Neuron (in vitro differentiated cells): ENCODE data around the gene HSBP1.

Experiments used
- H2AFZ ChIP-seq: one replicate; pipeline ENCODE4 v1.6.1; 2013; ENCODE audit warnings: low read depth, mild to moderate bottlenecking, inconsistent platforms, low read length, moderate library complexity
- H3K27me3 ChIP-seq: one replicate; pipeline ENCODE4 v1.6.1; 2013; ENCODE audit warnings: low read length; ENCODE audit not compliant: insufficient read depth
- H3K36me3 ChIP-seq: one replicate; pipeline ENCODE4 v1.6.1; 2013; ENCODE audit warnings: low read length; ENCODE audit not compliant: insufficient read depth
- H3K4me1 ChIP-seq: one replicate; pipeline ENCODE4 v1.6.1; 2013; ENCODE audit warnings: low read length; ENCODE audit not compliant: insufficient read depth
- H3K4me3 ChIP-seq: 2 replicates; pipeline ENCODE4 v1.5.1; 2013; ENCODE audit warnings: mild to moderate bottlenecking, low read length, moderate library complexity
- H3K9me3 ChIP-seq: one replicate; pipeline ENCODE4 v1.6.1; 2013; ENCODE audit warnings: low read length

The HSBP1 gene

GRCh38 chr16:83835586-83836566 is 28.1 kb downstream of the HSBP1 start:
- peaks cover 5% of the 10 kb centered on the region for H3K4me1 ChIP-seq
- H3K36me3 ChIP-seq: no peaks in the 10 kb centered on the region
- H2AFZ ChIP-seq: no peak overlapping the region
- no peaks in the 10 kb centered on the region for H3K27me3 ChIP-seq
- no peak overlapping the region for H3K4me3 ChIP-seq
- H3K9me3 ChIP-seq: peaks cover 5% of the 10 kb centered on the region

DNA sequence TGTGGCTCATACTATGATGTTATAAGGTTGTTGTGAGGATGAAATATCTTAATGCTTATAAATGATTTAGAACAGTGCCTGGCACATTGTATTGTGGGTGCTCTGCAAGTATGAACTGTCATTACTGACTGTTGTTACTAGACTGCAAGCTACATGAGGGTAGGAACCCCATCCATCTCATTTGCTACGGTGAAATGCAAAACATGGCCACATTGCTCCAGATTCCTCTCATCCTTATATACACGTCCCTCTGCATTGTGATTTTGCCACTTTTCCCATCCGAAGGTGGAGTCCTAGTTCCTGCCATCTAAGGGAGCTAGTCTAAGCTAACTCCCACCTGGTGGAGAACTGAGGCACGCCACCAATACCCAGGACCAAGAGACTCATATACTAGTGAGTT is 29.8 kb downstream of the HSBP1 start:
- H2AFZ ChIP-seq: no peak overlapping the region
- H3K4me1 ChIP-seq: peaks cover 14% of the 10 kb centered on the region
- H3K36me3 ChIP-seq: no peaks in the 10 kb centered on the region
- H3K4me3 ChIP-seq: no peak overlapping the region
- H3K27me3 ChIP-seq: no peaks in the 10 kb centered on the region
- no peaks in the 10 kb centered on the region for H3K9me3 ChIP-seq

GRCh38 chr16:83838151-83838550 is 30.4 kb downstream of the HSBP1 start:
- Histone ChIP-seq H3K36me3 (no peaks in the 10 kb centered on the region), H3K27me3 (no peaks in the 10 kb centered on the region), H3K9me3 (no peaks in the 10 kb centered on the region), H3K4me3 (no peak overlapping the region), H2AFZ (no peak overlapping the region), H3K4me1 (peaks cover 20% of the 10 kb centered on the region)

DNA sequence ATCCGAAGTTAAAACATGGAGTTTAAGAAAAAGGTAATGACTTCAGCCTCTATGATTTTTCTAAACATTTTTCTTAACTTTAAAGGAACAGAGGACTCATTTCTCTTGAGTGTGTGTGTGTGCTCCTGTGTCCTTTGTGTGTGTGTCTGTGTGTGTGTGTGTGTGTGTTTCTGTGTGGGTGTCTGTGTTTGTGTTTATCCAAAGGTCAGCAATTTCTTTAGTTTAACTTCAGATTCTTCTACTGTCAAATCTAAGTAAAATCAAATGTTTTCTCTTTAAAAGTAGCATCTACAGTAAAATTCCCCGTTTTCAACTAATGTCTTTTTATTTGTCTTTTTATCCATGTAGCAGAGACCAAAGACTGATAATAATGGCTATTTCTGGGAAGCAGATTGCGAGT is 31.8 kb downstream of the HSBP1 start:
- Histone ChIP-seq H3K4me1 (peaks cover 26% of the 10 kb centered on the region), H3K9me3 (no peaks in the 10 kb centered on the region), H2AFZ (no peak overlapping the region), H3K4me3 (no peak overlapping the region), H3K27me3 (no peaks in the 10 kb centered on the region), H3K36me3 (no peaks in the 10 kb centered on the region)

DNA sequence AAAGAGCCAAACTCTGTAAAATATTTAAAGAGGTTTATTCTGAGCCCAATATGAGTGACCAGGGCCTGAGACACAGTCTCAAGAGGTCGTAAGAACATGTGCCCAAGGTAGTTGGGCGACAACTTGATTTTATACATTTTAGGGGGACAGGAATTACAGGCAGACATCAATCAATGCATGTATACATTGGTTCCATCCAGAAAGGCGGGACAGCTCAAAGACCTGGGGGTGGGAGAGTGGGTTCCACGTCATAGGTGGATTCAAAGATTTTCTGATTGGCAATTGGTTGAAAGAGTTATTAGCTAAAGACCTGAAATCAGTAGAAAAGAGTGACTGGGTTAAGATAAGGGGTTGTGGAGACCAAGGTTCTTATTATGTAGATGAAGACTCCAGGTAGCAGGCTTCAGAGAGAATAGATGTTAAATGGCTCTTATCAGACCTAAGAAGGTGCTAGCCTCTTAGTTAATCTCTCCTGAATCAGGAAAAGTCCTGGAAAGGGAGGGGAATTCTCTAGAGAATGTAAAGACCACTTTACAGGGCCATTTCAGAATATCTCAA is 32.4 kb downstream of the HSBP1 start:
- no peak overlapping the region for H2AFZ ChIP-seq
- H3K9me3 ChIP-seq: no peaks in the 10 kb centered on the region
- H3K4me3 ChIP-seq: no peak overlapping the region
- H3K27me3 ChIP-seq: no peaks in the 10 kb centered on the region
- no peaks in the 10 kb centered on the region for H3K36me3 ChIP-seq
- H3K4me1 ChIP-seq: peaks cover 26% of the 10 kb centered on the region

- H3K27me3 ChIP-seq: no peaks in the 10 kb centered on the region
- peaks cover 26% of the 10 kb centered on the region for H3K4me1 ChIP-seq
- no peaks in the 10 kb centered on the region for H3K36me3 ChIP-seq
- H3K4me3 ChIP-seq: no peak overlapping the region
- H2AFZ ChIP-seq: no peak overlapping the region
- no peaks in the 10 kb centered on the region for H3K9me3 ChIP-seq
Observed at GRCh38 chr16:83842291-83842690, 34.5 kb downstream of the HSBP1 start.

DNA sequence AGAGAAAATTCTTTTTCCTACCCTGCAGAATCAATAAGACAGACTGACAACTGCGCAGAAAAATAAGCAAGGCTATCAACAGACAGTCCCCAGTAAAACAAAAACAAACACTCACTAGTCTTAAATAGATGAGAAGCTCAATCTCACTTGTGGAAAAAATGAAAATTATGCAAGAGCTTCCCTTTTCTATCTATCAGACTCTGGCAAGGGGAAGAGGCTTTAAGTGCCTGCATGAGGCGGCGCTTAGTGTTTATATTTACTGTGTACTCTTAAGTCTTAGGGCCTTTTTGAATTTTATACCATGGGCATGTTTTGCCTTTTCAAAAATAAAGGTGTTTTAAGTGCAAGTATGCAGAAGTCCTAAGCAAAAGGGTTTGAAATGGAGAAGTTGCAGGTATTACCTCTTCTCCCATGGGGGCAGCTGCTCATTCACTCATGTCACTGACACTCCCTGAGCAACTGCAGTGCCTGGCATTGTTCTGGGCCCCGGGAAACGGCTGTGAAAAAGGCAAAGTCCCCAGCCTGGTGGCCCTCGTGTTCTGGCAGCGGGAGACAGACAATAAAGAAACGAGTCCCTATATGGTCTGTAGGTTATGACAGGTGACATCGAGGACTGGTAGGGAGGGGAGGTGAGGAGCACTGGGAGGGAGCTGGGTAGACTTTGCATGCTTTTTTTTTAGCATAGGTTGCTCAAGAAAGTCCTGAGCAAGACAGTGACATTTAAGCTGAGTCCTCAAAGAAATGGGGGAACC is 35.2 kb downstream of the HSBP1 start:
- no peak overlapping the region for H3K4me3 ChIP-seq
- H3K4me1 ChIP-seq: peaks cover 26% of the 10 kb centered on the region
- no peak overlapping the region for H2AFZ ChIP-seq
- H3K36me3 ChIP-seq: no peaks in the 10 kb centered on the region
- no peaks in the 10 kb centered on the region for H3K9me3 ChIP-seq
- no peaks in the 10 kb centered on the region for H3K27me3 ChIP-seq

DNA sequence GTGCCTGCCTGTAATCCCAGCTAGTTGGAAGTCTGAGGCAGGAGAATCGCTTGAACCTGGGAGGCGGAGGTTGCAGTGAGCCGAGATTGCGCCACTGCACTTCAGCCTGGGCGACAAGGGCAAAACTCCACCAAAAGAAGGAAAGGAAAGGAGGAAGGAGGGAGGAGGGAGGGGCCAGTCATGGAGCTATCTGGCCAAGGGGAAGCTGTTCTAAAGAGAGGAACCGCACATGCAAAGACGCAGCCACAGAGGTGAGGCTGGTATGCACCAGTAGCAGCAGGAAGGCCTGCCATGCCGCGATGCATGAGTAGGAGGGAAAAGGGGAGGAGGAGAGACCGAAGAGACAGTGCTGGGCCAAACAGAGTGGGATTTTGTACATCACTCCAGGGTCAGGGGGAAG is 35.9 kb downstream of the HSBP1 start:
- Histone ChIP-seq H2AFZ (no peak overlapping the region), H3K36me3 (no peaks in the 10 kb centered on the region), H3K9me3 (no peaks in the 10 kb centered on the region), H3K27me3 (no peaks in the 10 kb centered on the region), H3K4me3 (no peak overlapping the region), H3K4me1 (peaks cover 26% of the 10 kb centered on the region)

GRCh38 chr16:83845263-83845662 is 37.5 kb downstream of the HSBP1 start:
- Histone ChIP-seq H3K27me3 (no peaks in the 10 kb centered on the region), H3K36me3 (no peaks in the 10 kb centered on the region), H3K4me3 (no peak overlapping the region), H3K9me3 (no peaks in the 10 kb centered on the region), H2AFZ (no peak overlapping the region), H3K4me1 (peaks cover 28% of the 10 kb centered on the region)

DNA sequence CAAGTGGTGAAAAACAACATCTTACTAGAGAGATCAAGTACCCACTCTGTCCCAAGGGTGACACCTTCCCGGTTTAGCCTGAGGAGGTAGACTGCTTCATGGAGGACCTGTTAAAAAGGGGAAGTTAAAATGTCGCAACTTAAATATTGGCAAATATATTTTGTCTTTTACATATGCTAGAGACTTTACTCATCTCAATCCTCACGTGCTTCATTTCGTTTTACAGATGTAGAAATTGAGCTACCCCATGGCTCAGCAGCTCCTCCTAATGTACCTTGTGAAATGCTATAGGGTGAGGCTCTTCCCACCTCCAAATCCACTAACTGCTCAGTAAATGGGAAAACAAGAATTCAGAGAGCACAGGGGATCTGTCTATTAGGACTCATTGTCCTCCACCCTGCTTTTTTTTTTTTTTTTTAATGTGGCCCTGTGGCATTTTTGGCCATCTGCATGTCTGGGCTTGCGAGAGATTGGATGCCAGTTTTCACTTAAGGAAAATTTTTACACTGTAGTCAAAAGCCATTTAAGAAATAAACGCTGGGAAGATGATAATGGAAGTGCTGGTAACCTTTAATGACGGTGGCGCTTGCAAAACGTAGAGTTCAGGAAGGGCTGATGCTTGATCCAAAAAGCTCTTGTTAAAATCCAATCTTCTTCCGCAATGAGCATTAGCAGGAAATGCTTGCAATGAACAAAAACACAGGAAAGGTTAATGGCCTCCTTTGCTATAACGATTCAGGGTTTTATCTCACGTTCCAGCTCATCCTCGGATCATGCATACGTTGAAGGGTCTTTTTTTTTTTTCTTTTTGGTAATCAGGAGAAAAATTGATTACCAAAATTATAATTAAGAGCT is 39.8 kb downstream of the HSBP1 start:
- Histone ChIP-seq H3K36me3 (no peaks in the 10 kb centered on the region), H2AFZ (no peak overlapping the region), H3K27me3 (no peaks in the 10 kb centered on the region), H3K9me3 (no peaks in the 10 kb centered on the region), H3K4me3 (no peak overlapping the region), H3K4me1 (peaks cover 21% of the 10 kb centered on the region)

DNA sequence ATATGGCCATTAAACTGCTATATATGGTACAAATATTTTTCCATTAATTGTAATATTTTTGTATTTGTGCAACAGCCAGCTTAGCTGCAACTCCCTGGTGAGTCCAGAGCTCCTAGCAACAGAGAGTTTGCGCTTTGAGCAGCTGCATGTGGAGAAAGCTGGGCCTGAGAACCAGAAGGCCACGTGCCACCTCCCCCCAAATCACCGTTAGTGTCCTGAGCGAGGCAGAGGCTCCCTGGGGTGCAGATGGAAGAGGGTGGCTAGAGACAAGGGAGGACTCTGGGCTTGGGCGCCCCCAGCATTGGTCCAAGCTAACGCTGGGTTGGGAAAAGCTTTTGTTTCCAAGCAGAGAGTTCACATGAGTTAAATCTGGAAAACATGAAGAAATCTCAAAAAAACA is 41.6 kb downstream of the HSBP1 start:
- H3K36me3 ChIP-seq: no peaks in the 10 kb centered on the region
- no peak overlapping the region for H3K4me3 ChIP-seq
- peaks cover 9% of the 10 kb centered on the region for H3K4me1 ChIP-seq

DNA sequence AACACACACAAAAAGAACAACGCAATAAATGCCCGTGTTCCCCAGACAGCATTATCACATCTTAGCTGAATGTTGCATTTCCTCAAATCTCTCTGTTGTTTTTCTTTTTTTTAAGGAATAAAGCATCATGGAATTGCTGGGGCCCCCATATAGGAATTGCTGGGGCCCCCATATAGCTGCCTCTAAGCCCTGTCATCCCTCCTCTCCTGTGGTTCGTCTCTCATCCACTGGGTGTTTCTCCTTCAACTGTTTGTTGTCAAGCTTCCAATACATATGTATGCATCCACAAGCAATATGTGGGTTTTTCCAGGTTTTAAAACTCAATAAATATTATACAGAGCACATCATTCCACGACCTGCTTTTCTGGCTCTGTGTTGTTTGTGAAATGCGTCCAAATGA is 43.2 kb downstream of the HSBP1 start:
- H3K36me3 ChIP-seq: no peaks in the 10 kb centered on the region
- H3K4me1 ChIP-seq: peaks cover 9% of the 10 kb centered on the region
- H3K9me3 ChIP-seq: peaks cover 1% of the 10 kb centered on the region
- no peaks in the 10 kb centered on the region for H3K27me3 ChIP-seq
- H2AFZ ChIP-seq: no peak overlapping the region
- no peak overlapping the region for H3K4me3 ChIP-seq

More for the DNA sequence above, 41.6 kb downstream of the HSBP1 start:
- H2AFZ ChIP-seq: no peak overlapping the region
- H3K9me3 ChIP-seq: no peaks in the 10 kb centered on the region
- no peaks in the 10 kb centered on the region for H3K27me3 ChIP-seq
